Measurements from ENCODE around the gene SKIL.

The SKIL gene

GRCh38 chr3:170386468-170386867 lies 29.0 kb downstream of the SKIL start:
- in situ Hi-C loops (cut with HindIII; ENCODE audit: low sequenced_read_pairs), result loop anchor here (5.0 kb wide), 3 partner anchors 61 to 99 kb away; no protein-coding TSS in a partner anchor

DNA sequence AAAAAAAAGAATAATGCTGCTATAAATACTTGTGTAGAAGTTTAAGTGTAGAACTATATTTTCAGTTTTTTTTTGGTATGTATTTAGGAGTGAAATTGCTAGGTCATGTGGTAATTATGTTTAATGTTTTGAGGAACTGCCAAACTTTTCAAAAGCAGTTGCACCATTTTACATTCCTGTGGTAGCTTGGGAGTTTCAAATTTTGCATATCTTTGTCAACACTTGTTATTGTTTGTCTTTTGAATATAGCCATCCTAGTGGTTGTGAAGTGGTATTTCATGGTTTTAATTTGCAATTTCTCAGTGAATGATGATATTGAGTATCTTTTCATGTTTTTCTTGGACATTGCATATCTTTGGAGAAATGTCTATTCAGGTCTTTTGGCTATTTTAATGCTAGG lies 30.4 kb downstream of the SKIL start:
- in situ Hi-C loops (cut with HindIII; ENCODE audit: low sequenced_read_pairs), result loop anchor here (5.0 kb wide), 3 partner anchors 59 to 101 kb away; no protein-coding TSS in a partner anchor

GRCh38 chr3:170391108-170391507 lies 33.6 kb downstream of the SKIL start:
- in situ Hi-C loops (cut with HindIII; ENCODE audit: low sequenced_read_pairs), result no loop called here

GRCh38 chr3:170397685-170398084 lies 40.2 kb downstream of the SKIL start:
- in situ Hi-C loops (cut with HindIII; ENCODE audit: low sequenced_read_pairs), result no loop called here

GRCh38 chr3:170405101-170405500 lies 47.6 kb downstream of the SKIL start:
- in situ Hi-C loops (cut with HindIII; ENCODE audit: low sequenced_read_pairs), result loop anchor here (10.0 kb wide), 1 partner anchor 450 kb away; no protein-coding TSS in a partner anchor

- in situ Hi-C loops (cut with HindIII; ENCODE audit: low sequenced_read_pairs), result no loop called here
Observed at GRCh38 chr3:170410428-170411029, 53.0 kb downstream of the SKIL start.

DNA sequence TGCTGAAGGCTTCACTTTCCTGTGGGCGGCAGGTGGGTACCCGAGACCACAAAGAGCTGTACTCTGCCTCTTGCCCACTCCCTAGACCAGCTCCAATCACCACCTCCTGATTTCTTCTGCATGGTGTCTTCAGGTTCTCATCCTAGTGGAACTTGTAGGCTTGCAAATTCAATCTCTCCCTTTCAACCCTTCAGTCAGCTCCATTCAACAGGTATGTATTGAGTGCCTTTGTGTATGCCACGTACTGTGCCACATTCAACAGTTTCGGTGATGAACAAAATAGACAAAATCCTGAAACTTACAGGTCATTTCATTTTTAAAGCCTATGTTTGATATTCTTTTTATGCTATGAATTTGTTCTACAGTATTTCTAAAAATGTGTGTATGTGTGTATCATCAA lies 55.8 kb downstream of the SKIL start:
- in situ Hi-C loops (cut with HindIII; ENCODE audit: low sequenced_read_pairs), result no loop called here

DNA sequence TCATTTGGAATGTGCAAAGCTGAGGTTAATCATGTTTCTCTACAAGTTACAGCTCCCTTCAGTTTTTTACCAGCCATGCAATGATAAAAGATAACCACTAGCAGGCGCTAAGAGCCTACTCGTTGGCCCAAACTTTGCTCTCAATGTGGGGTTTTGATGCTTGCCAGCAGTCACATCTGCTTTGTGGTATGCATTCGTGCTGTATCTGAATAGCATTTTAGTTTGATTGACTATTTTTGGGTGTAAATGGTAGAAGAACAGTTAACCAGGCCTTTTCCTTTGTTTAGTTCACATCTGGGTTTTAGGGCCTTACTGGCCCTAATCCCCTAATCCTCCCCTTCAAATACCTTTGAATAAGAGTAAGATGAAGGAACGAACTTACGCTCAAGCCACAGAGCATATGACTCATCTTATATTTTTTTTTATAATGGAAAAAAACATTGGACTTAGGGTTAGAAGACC lies 56.7 kb downstream of the SKIL start:
- in situ Hi-C loops (cut with HindIII; ENCODE audit: low sequenced_read_pairs), result no loop called here

- in situ Hi-C loops (cut with HindIII; ENCODE audit: low sequenced_read_pairs), result no loop called here
Observed at GRCh38 chr3:170417090-170417489, 59.6 kb downstream of the SKIL start.

DNA sequence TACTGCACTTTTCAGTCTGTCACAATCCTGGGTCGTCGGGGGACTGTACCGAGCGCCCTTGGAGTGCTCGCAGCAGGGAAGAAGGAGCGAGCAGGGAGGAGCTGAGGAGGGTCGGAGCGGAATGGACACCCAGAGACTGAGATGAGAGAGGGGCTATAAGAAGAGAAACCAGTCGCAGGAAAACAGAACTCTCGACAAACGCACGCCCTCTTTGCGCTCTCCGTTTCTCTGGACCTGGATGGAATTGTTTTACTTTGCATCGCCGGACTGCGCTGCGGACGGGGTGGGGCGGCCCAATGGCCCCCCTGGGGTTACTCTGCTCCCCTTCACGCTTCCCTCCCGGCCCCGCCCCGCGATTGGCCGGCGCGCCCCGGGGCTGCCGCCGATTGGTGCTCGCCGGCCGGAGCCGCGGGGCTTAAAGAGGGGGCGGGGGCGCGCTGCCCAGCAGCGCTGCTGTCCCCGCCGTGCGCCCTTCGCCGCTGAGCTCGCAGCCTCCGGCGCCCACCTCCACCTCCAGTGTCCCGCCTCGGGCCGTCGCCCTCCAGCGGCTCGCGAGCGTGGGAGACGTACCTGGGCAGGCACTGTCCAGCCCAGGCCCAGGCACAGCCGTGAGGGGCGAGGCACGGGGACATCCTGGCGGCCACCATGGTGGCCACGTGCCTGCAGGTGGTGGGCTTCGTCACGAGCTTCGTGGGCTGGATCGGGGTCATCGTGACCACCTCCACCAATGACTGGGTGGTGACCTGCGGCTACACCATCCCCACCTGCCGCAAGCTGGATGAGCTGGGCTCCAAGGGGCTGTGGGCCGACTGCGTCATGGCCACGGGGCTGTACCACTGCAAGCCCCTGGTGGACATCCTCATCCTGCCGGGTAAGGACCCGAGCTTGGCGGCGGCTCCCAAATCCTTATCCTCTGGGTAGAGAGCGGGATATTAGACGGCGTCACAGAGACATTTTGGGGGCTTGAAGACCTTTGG lies 61.2 kb downstream of the SKIL start, which contains the start of gene CLDN11:
TSS of gene CLDN11 (plus strand) at position 447 of the 977 bp plus-strand sequence. CDS start at position 646, 199 bp downstream.
- in situ Hi-C loops (cut with HindIII; ENCODE audit: low sequenced_read_pairs), result no loop called here

DNA sequence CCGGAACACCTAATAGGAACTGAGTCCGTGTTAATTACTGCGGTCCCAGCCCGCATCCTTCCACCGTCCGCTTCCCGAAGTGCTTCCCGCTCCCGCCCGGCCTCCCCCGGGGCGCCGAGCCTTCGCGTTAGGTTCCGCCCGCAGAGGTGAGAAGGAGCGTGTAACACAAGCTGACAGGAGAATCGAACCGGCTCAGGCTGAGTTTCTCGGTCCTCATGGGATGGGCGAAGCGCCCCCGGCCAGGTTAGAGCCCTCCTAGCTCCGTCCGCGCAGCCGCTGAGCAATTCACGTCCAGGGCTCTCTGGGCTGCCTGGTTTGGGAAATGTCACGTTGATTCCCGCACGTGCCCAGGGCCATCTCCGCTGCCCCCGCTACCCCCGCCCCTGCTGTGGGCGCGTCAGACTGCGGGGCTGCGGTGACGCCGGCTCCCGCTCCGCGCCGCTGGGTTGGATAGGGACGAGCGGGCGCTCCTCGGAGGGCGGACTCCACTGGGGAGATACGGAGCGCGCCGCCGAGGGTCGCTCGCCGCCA lies 62.1 kb downstream of the SKIL start:
- in situ Hi-C loops (cut with HindIII; ENCODE audit: low sequenced_read_pairs), result no loop called here

DNA sequence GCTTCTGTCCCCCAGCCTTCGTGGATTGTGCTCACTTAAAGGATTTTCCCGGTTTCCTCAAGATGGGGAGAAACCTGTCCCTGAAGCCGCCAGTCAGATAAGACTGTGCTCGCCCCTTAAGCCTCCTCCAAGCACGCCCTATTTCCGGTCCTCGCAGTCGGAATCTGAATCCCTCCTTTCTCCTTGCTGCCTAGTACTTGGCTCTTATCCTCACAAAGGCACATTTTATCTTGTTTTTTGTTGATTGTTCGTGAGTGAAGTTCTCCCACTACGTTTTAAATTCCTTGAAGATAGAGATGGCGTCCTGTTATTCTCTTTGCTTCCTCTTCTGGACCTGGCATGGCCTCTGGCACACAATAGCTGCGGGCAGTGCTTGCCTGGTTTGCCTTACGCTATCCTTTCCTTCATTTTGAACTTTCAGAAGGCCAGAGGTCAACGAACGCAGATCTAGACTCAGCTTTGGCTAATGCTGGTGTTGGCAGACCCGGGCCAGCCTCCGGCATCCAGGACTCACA lies 62.8 kb downstream of the SKIL start:
- in situ Hi-C loops (cut with HindIII; ENCODE audit: low sequenced_read_pairs), result no loop called here

- in situ Hi-C loops (cut with HindIII; ENCODE audit: low sequenced_read_pairs), result no loop called here
Observed at GRCh38 chr3:170421111-170421641, 63.7 kb downstream of the SKIL start.

GRCh38 chr3:170421758-170422157 lies 64.2 kb downstream of the SKIL start:
- in situ Hi-C loops (cut with HindIII; ENCODE audit: low sequenced_read_pairs), result no loop called here

GRCh38 chr3:170423001-170423615 lies 65.6 kb downstream of the SKIL start:
- in situ Hi-C loops (cut with HindIII; ENCODE audit: low sequenced_read_pairs), result no loop called here

GRCh38 chr3:170424879-170425278 lies 67.4 kb downstream of the SKIL start:
- in situ Hi-C loops (cut with HindIII; ENCODE audit: low sequenced_read_pairs), result loop anchor here (5.0 kb wide), 2 partner anchors 287 to 387 kb away; no protein-coding TSS in a partner anchor

DNA sequence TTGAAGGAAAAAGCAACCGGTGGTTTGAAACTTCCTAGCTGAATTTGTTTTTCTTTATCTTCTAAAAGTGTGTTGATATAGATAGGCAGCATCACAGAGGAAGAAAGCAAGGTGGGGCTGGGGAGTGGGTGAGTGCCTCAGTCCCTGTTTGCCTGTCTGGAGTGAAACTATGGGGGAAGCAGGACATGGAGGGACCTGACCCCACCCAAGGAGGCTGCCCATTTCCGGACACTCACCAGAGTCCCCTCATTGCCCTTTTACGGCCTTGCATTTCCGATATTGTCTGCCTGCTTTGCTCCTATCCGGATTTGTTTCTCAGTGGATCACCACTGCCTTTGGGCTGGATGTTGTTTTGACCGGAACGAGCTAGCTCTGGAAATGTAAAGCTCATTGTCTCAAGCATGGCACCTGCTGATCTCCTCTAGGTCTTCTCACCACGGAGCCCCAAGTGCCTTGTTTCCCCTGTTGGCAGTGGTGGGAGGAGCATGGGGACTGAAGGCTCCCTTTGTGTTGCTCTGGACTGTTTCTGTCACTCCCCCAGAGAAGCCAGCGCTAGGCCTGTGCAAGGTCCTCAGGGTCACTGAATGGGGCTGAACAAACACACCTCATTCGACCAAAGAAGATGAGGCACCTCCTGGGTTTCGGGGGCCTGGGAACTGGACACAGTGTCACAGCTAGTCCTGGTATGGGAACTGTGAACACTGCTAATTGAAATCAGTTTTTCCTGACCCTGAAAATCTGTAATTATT lies 68.2 kb downstream of the SKIL start:
- in situ Hi-C loops (cut with HindIII; ENCODE audit: low sequenced_read_pairs), result loop anchor here (5.0 kb wide), 2 partner anchors 287 to 387 kb away; no protein-coding TSS in a partner anchor

DNA sequence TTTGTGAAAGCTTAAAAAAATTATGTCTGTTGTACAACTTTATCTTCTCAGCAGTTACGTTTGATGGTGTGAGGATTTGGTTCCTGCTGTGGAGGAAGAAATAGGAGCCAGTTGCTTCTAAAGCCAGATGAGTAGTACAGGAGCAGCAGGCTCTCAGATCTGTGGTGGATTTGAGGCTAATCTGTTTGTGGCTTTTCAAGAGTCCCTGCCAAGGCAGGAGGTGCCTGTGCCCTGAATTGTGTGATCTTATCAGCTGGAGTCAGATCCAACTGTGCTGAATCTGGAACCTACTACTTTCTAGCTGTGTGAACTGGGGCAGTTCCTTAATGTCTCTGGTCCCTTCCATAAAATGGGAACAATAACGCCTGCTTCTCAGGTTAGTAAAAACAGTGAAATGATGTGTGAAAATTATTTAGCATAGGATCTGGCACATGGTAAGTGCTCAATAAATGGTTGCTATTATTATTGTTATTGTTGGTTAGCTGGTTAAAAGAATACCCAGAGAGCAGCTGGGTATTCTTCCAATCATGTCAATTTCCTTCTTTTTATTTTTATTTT lies 68.8 kb downstream of the SKIL start:
- in situ Hi-C loops (cut with HindIII; ENCODE audit: low sequenced_read_pairs), result loop anchor here (5.0 kb wide), 2 partner anchors 286 to 386 kb away; no protein-coding TSS in a partner anchor

- in situ Hi-C loops (cut with HindIII; ENCODE audit: low sequenced_read_pairs), result loop anchor here (5.0 kb wide), 2 partner anchors 284 to 384 kb away; no protein-coding TSS in a partner anchor
Observed at GRCh38 chr3:170428095-170428494, 70.6 kb downstream of the SKIL start.

All from endothelial cell of hepatic sinusoid (primary cell).